Measurements from ENCODE around the gene ATP5F1E. TPM values are rescaled to one million over a fixed set of nuclear protein-coding genes. Genes with fewer than 3 reads are reported as not detected.

The ATP5F1E gene
- total RNA-seq, 2 donors from 2014 or later, result 75.0 to 94.1 TPM

- Histone ChIP-seq H3K4me3 (no peak overlapping the region), H3K27me3 (no peaks in the 10 kb centered on the region), H3K4me1 (no peaks in the 10 kb centered on the region), H3K9ac (ENCODE audit: low read depth in 2 of 2, low read length in 2 of 2) (no peak overlapping the region), H3K36me3 (no peaks in the 10 kb centered on the region), H3K9me3 (no peaks in the 10 kb centered on the region), H3K27ac (no peak overlapping the region)
- DNase-seq, result no peak
- intact Hi-C loops (cut with DNase I), result no loop called here
- TF ChIP-seq CTCF (IDR thresholded peaks at IDR 0.05), result no peak
Observed at GRCh38 chr20:59074456-59074855, 42.3 kb upstream of the ATP5F1E start.

- Histone ChIP-seq H3K27me3 (no peaks in the 10 kb centered on the region), H3K9me3 (no peaks in the 10 kb centered on the region), H3K4me3 (no peak overlapping the region), H3K27ac (no peak overlapping the region), H3K4me1 (no peaks in the 10 kb centered on the region), H3K9ac (ENCODE audit: low read depth in 2 of 2, low read length in 2 of 2) (no peak overlapping the region), H3K36me3 (no peaks in the 10 kb centered on the region)
- no peak for TF ChIP-seq CTCF (IDR thresholded peaks at IDR 0.05)
- DNase-seq, result no peak
- intact Hi-C loops (cut with DNase I), result no loop called here
Observed at GRCh38 chr20:59073582-59073981, 41.4 kb upstream of the ATP5F1E start.

GRCh38 chr20:59071216-59071615 is 39.1 kb upstream of the ATP5F1E start:
- no peak for TF ChIP-seq CTCF (IDR thresholded peaks at IDR 0.05)
- Histone ChIP-seq H3K9me3 (no peaks in the 10 kb centered on the region), H3K4me3 (no peak overlapping the region), H3K9ac (ENCODE audit: low read depth in 2 of 2, low read length in 2 of 2) (no peak overlapping the region), H3K27ac (no peak overlapping the region), H3K27me3 (no peaks in the 10 kb centered on the region), H3K36me3 (no peaks in the 10 kb centered on the region), H3K4me1 (no peaks in the 10 kb centered on the region)
- intact Hi-C loops (cut with DNase I), result no loop called here
- DNase-seq, result no peak

DNA sequence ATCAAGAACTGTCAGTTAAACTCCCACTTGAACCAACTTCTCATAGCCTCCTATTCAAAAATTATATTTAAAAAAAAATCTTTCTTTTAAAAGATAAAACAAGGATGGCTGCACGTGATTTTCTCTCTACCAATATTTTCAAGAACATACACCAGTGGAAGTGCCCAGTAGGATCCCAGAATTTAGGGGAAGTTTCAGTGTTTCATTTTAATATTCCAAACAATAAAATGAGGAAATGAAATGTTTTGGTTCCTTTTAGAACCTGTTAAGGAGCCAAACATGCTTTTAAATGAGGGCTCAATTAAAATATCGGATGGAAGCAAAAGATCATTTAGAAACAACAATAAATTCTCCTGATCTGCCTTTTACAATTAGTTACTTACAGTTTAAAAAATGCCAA is 36.9 kb upstream of the ATP5F1E start:
- Histone ChIP-seq H3K9me3 (no peaks in the 10 kb centered on the region), H3K36me3 (no peaks in the 10 kb centered on the region), H3K9ac (ENCODE audit: low read depth in 2 of 2, low read length in 2 of 2) (no peak overlapping the region), H3K27ac (no peak overlapping the region), H3K4me3 (no peak overlapping the region), H3K4me1 (no peaks in the 10 kb centered on the region), H3K27me3 (no peaks in the 10 kb centered on the region)
- intact Hi-C loops (cut with DNase I), result no loop called here
- no peak for DNase-seq
- no peak for TF ChIP-seq CTCF (IDR thresholded peaks at IDR 0.05)

GRCh38 chr20:59068534-59068933 is 36.4 kb upstream of the ATP5F1E start:
- DNase-seq, result no peak
- H3K4me1 ChIP-seq, result no peaks in the 10 kb centered on the region
- no peaks in the 10 kb centered on the region for H3K36me3 ChIP-seq
- intact Hi-C loops (cut with DNase I), result no loop called here
- H3K9ac ChIP-seq (ENCODE audit: low read depth in 2 of 2, low read length in 2 of 2), result no peak overlapping the region
- no peaks in the 10 kb centered on the region for H3K27me3 ChIP-seq
- no peaks in the 10 kb centered on the region for H3K9me3 ChIP-seq
- no peak overlapping the region for H3K27ac ChIP-seq
- H3K4me3 ChIP-seq, result no peak overlapping the region
- TF ChIP-seq CTCF (IDR thresholded peaks at IDR 0.05), result no peak

All from colonic mucosa (tissue), 4 donors.